ENCODE measurements around the gene ADCYAP1R1.
"Not testable (repeated sequence)": the region's sequence is repeated elsewhere in the genome, so short reads cannot be mapped to it uniquely, and the experiment has no call there.

Gene ADCYAP1R1

GRCh38 chr7:31125171-31125570 is 73.1 kb downstream of the ADCYAP1R1 start:
- 96% methylated on average over 4 of the region's 4 CpGs for WGBS

GRCh38 chr7:31126976-31127375 is 74.9 kb downstream of the ADCYAP1R1 start:
- no peaks in the 10 kb centered on the region for H3K36me3 ChIP-seq (ENCODE audit: insufficient read depth, low read length)
- no peaks in the 10 kb centered on the region for H3K9me3 ChIP-seq (ENCODE audit: insufficient read depth, low read depth, low read length)
- WGBS, result 83% methylated on average over 1 of the region's 1 CpG
- H3K4me1 ChIP-seq (ENCODE audit: insufficient read depth, low read length), result peaks cover 5% of the 10 kb centered on the region; the same call in 1 of the 2 replicates
- no peak overlapping the region for H3K4me3 ChIP-seq (ENCODE audit: low read length)
- H3K9ac ChIP-seq (ENCODE audit: low read depth, low read length), result no peak overlapping the region
- H3K27ac ChIP-seq (ENCODE audit: low read depth, low read length), result no peak overlapping the region
- H3K27me3 ChIP-seq (ENCODE audit: insufficient read depth, low read length), result no peaks in the 10 kb centered on the region

More at GRCh38 chr7:31125171-31125570, 73.1 kb downstream of the ADCYAP1R1 start:
- no peaks in the 10 kb centered on the region for H3K9me3 ChIP-seq (ENCODE audit: insufficient read depth, low read depth, low read length)
- H3K36me3 ChIP-seq (ENCODE audit: insufficient read depth, low read length), result no peaks in the 10 kb centered on the region
- H3K9ac ChIP-seq (ENCODE audit: low read depth, low read length), result no peak overlapping the region
- H3K27me3 ChIP-seq (ENCODE audit: insufficient read depth, low read length), result no peaks in the 10 kb centered on the region
- no peak overlapping the region for H3K4me3 ChIP-seq (ENCODE audit: low read length)
- H3K27ac ChIP-seq (ENCODE audit: low read depth, low read length), result no peak overlapping the region
- peaks cover 5% of the 10 kb centered on the region; the same call in 1 of the 2 replicates for H3K4me1 ChIP-seq (ENCODE audit: insufficient read depth, low read length)

GRCh38 chr7:31129067-31129466 is 77.0 kb downstream of the ADCYAP1R1 start:
- Histone ChIP-seq H3K4me1 (ENCODE audit: insufficient read depth, low read length) (no peaks in the 10 kb centered on the region), H3K9ac (ENCODE audit: low read depth, low read length) (no peak overlapping the region), H3K4me3 (ENCODE audit: low read length) (no peak overlapping the region), H3K27me3 (ENCODE audit: insufficient read depth, low read length) (no peaks in the 10 kb centered on the region), H3K27ac (ENCODE audit: low read depth, low read length) (no peak overlapping the region), H3K9me3 (ENCODE audit: insufficient read depth, low read depth, low read length) (no peaks in the 10 kb centered on the region), H3K36me3 (ENCODE audit: insufficient read depth, low read length) (no peaks in the 10 kb centered on the region)
- WGBS, result 89% methylated on average over 3 of the region's 3 CpGs

- 89% methylated on average over 3 of the region's 3 CpGs for WGBS
- Histone ChIP-seq H3K36me3 (ENCODE audit: insufficient read depth, low read length) (no peaks in the 10 kb centered on the region), H3K9me3 (ENCODE audit: insufficient read depth, low read depth, low read length) (no peaks in the 10 kb centered on the region), H3K9ac (ENCODE audit: low read depth, low read length) (no peak overlapping the region), H3K4me3 (ENCODE audit: low read length) (no peak overlapping the region), H3K27ac (ENCODE audit: low read depth, low read length) (no peak overlapping the region), H3K4me1 (ENCODE audit: insufficient read depth, low read length) (no peaks in the 10 kb centered on the region), H3K27me3 (ENCODE audit: insufficient read depth, low read length) (no peaks in the 10 kb centered on the region)
Measured at GRCh38 chr7:31133497-31133896, 81.4 kb downstream of the ADCYAP1R1 start.

- Histone ChIP-seq H3K9me3 (ENCODE audit: insufficient read depth, low read depth, low read length) (no peaks in the 10 kb centered on the region), H3K4me3 (ENCODE audit: low read length) (no peak overlapping the region), H3K9ac (ENCODE audit: low read depth, low read length) (no peak overlapping the region), H3K4me1 (ENCODE audit: insufficient read depth, low read length) (no peaks in the 10 kb centered on the region), H3K27me3 (ENCODE audit: insufficient read depth, low read length) (no peaks in the 10 kb centered on the region), H3K36me3 (ENCODE audit: insufficient read depth, low read length) (no peaks in the 10 kb centered on the region), H3K27ac (ENCODE audit: low read depth, low read length) (no peak overlapping the region)
- WGBS, result 55% methylated on average over 31 of the region's 31 CpGs
Measured at GRCh38 chr7:31134246-31135188, 82.4 kb downstream of the ADCYAP1R1 start.

- no peaks in the 10 kb centered on the region for H3K9me3 ChIP-seq (ENCODE audit: insufficient read depth, low read depth, low read length)
- no peak overlapping the region for H3K4me3 ChIP-seq (ENCODE audit: low read length)
- no peaks in the 10 kb centered on the region for H3K36me3 ChIP-seq (ENCODE audit: insufficient read depth, low read length)
- H3K27me3 ChIP-seq (ENCODE audit: insufficient read depth, low read length), result no peaks in the 10 kb centered on the region
- no peak overlapping the region for H3K27ac ChIP-seq (ENCODE audit: low read depth, low read length)
- H3K4me1 ChIP-seq (ENCODE audit: insufficient read depth, low read length), result no peaks in the 10 kb centered on the region
- H3K9ac ChIP-seq (ENCODE audit: low read depth, low read length), result no peak overlapping the region
- 96% methylated on average over 7 of the region's 7 CpGs for WGBS
Measured at GRCh38 chr7:31137234-31137633, 85.1 kb downstream of the ADCYAP1R1 start.

- Histone ChIP-seq H3K27me3 (ENCODE audit: insufficient read depth, low read length) (no peaks in the 10 kb centered on the region), H3K4me1 (ENCODE audit: insufficient read depth, low read length) (no peaks in the 10 kb centered on the region), H3K27ac (ENCODE audit: low read depth, low read length) (no peak overlapping the region), H3K4me3 (ENCODE audit: low read length) (no peak overlapping the region), H3K9ac (ENCODE audit: low read depth, low read length) (no peak overlapping the region), H3K36me3 (ENCODE audit: insufficient read depth, low read length) (no peaks in the 10 kb centered on the region), H3K9me3 (ENCODE audit: insufficient read depth, low read depth, low read length) (no peaks in the 10 kb centered on the region)
Measured at GRCh38 chr7:31145339-31145738, 93.2 kb downstream of the ADCYAP1R1 start.

- WGBS, result 93% methylated on average over 1 of the region's 1 CpG
- Histone ChIP-seq H3K27me3 (ENCODE audit: insufficient read depth, low read length) (no peaks in the 10 kb centered on the region), H3K27ac (ENCODE audit: low read depth, low read length) (no peak overlapping the region), H3K36me3 (ENCODE audit: insufficient read depth, low read length) (no peaks in the 10 kb centered on the region), H3K9ac (ENCODE audit: low read depth, low read length) (no peak overlapping the region), H3K4me3 (ENCODE audit: low read length) (no peak overlapping the region), H3K9me3 (ENCODE audit: insufficient read depth, low read depth, low read length) (no peaks in the 10 kb centered on the region), H3K4me1 (ENCODE audit: insufficient read depth, low read length) (no peaks in the 10 kb centered on the region)
Measured at GRCh38 chr7:31146030-31146429, 93.9 kb downstream of the ADCYAP1R1 start.

GRCh38 chr7:31146538-31146937 is 94.4 kb downstream of the ADCYAP1R1 start:
- Histone ChIP-seq H3K9ac (ENCODE audit: low read depth, low read length) (no peak overlapping the region), H3K27ac (ENCODE audit: low read depth, low read length) (no peak overlapping the region), H3K36me3 (ENCODE audit: insufficient read depth, low read length) (no peaks in the 10 kb centered on the region), H3K4me1 (ENCODE audit: insufficient read depth, low read length) (no peaks in the 10 kb centered on the region), H3K27me3 (ENCODE audit: insufficient read depth, low read length) (no peaks in the 10 kb centered on the region), H3K4me3 (ENCODE audit: low read length) (no peak overlapping the region), H3K9me3 (ENCODE audit: insufficient read depth, low read depth, low read length) (no peaks in the 10 kb centered on the region)
- WGBS, result 91% methylated on average over 3 of the region's 4 CpGs

GRCh38 chr7:31151849-31152248 is 99.7 kb downstream of the ADCYAP1R1 start:
- Histone ChIP-seq H3K27me3 (ENCODE audit: insufficient read depth, low read length) (no peaks in the 10 kb centered on the region), H3K36me3 (ENCODE audit: insufficient read depth, low read length) (no peaks in the 10 kb centered on the region), H3K4me3 (ENCODE audit: low read length) (no peak overlapping the region), H3K9ac (ENCODE audit: low read depth, low read length) (no peak overlapping the region), H3K27ac (ENCODE audit: low read depth, low read length) (no peak overlapping the region), H3K9me3 (ENCODE audit: insufficient read depth, low read depth, low read length) (no peaks in the 10 kb centered on the region; the same call in 1 of the 2 replicates), H3K4me1 (ENCODE audit: insufficient read depth, low read length) (no peaks in the 10 kb centered on the region)
- WGBS, result 86% methylated on average over 2 of the region's 2 CpGs

GRCh38 chr7:31153318-31153717 is 101.2 kb downstream of the ADCYAP1R1 start:
- not testable (repeated sequence) for H3K27ac ChIP-seq (ENCODE audit: low read depth, low read length); H3K27me3 ChIP-seq (ENCODE audit: insufficient read depth, low read length); H3K36me3 ChIP-seq (ENCODE audit: insufficient read depth, low read length); H3K9me3 ChIP-seq (ENCODE audit: insufficient read depth, low read depth, low read length); H3K4me3 ChIP-seq (ENCODE audit: low read length); H3K4me1 ChIP-seq (ENCODE audit: insufficient read depth, low read length); H3K9ac ChIP-seq (ENCODE audit: low read depth, low read length)
- WGBS, result 88% methylated on average over 20 of the region's 20 CpGs

Measured in HUES64 (cell line).